Measurements from ENCODE around the gene SH3GLB2. TPM values are rescaled to one million over a fixed set of nuclear protein-coding genes. Genes with fewer than 3 reads are reported as not detected.

Gene SH3GLB2
- total RNA-seq, 1 experiment from 2014 or later, result 66.5 TPM

DNA sequence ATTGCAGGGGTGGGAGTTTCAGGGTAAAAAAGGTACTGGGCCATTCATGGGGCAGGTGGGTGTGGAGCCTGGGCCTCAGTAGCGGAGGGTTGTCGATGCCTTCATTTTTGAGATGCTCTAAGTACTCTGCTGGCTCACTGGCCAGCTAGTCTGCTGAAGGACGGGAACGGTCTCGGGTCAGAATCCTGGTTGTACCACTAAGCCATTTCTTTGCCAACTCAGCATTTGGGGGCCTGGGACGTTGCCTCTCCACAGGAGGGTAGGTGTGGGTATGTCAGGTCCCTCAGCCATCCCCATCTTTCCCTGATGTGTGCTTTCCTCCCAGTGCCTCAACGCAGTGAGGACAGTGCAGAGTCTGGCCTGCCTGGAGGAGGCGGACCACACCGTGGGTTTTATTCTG lies 25.1 kb downstream of the SH3GLB2 start:
- no peak for DNase-seq
- H3K9me3 Mint-ChIP-seq (ENCODE audit: low read depth, unreplicated experiment), result no peaks in the 10 kb centered on the region
- peaks cover 74% of the 10 kb centered on the region for H3K36me3 Mint-ChIP-seq (ENCODE audit: insufficient read depth, unreplicated experiment)
- no TSS peak for BruUV-seq (replicated peaks)
- H3K4me1 Mint-ChIP-seq (ENCODE audit: low read depth, unreplicated experiment), result no peaks in the 10 kb centered on the region
- TF ChIP-seq, protein P1, sequence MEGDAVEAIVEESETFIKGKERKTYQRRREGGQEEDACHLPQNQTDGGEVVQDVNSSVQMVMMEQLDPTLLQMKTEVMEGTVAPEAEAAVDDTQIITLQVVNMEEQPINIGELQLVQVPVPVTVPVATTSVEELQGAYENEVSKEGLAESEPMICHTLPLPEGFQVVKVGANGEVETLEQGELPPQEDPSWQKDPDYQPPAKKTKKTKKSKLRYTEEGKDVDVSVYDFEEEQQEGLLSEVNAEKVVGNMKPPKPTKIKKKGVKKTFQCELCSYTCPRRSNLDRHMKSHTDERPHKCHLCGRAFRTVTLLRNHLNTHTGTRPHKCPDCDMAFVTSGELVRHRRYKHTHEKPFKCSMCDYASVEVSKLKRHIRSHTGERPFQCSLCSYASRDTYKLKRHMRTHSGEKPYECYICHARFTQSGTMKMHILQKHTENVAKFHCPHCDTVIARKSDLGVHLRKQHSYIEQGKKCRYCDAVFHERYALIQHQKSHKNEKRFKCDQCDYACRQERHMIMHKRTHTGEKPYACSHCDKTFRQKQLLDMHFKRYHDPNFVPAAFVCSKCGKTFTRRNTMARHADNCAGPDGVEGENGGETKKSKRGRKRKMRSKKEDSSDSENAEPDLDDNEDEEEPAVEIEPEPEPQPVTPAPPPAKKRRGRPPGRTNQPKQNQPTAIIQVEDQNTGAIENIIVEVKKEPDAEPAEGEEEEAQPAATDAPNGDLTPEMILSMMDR (IDR thresholded peaks at IDR 0.05; ENCODE audit: unreplicated experiment), result no peak
- CTCF ChIA-PET, result interaction anchor here (1.3 kb wide), 1 partner anchor 25 kb away, joined by 3 read pairs; the partner anchor contains the start of gene SH3GLB2
- H3K27me3 Mint-ChIP-seq (ENCODE audit: unreplicated experiment), result no peaks in the 10 kb centered on the region
- H3K4me3 Mint-ChIP-seq (ENCODE audit: low read depth, unreplicated experiment), result no peak overlapping the region
- intact Hi-C loops (cut with micrococcal nuclease; ENCODE audit: unreplicated experiment), result no loop called here
- H3K27ac Mint-ChIP-seq (ENCODE audit: unreplicated experiment), result no peak overlapping the region

DNA sequence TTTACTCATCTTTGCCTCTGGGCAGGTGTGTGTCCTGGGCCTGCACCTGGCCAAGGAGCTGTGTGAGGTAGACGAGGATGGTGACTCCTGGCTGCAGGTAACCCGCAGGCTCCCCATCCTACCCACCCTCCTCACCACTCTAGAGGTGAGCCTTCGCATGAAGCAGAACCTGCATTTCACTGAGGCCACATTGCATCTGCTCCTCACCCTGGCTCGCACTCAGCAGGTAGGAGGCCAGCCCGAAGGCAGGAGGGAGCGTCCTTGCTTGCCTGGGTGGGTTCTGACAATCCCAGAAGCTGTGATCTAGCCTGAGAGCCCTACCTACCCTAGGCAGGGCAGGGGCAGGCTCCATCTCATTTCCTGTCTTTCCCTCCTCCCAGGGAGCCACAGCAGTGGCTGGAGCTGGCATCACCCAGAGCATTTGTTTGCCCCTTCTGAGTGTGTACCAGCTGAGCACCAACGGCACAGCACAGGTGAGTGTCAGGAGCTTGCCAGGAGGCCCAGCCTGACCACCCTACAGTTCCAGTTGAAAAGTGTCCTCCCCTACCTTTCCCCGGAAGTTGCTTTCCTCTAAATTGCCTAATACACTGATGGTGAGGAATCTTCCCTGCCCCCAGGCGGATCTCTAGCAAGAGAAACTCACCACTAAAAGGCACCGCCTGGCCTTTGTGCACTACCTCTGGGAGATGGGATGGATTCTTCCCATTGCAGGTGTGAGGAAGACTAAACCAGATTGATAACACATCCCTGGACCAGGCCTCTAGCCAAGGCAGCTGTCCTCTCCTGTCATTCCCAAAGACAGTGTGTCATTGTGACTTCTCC lies 26.4 kb downstream of the SH3GLB2 start:
- intact Hi-C loops (cut with micrococcal nuclease; ENCODE audit: unreplicated experiment), result no loop called here
- DNase-seq, result no peak
- H3K27ac Mint-ChIP-seq (ENCODE audit: unreplicated experiment), result no peak overlapping the region
- H3K4me1 Mint-ChIP-seq (ENCODE audit: low read depth, unreplicated experiment), result no peaks in the 10 kb centered on the region
- H3K27me3 Mint-ChIP-seq (ENCODE audit: unreplicated experiment), result no peaks in the 10 kb centered on the region
- CTCF ChIA-PET, result no interaction called here
- H3K4me3 Mint-ChIP-seq (ENCODE audit: low read depth, unreplicated experiment), result no peak overlapping the region
- peaks cover 73% of the 10 kb centered on the region for H3K36me3 Mint-ChIP-seq (ENCODE audit: insufficient read depth, unreplicated experiment)
- BruUV-seq (replicated peaks), result no TSS peak
- H3K9me3 Mint-ChIP-seq (ENCODE audit: low read depth, unreplicated experiment), result no peaks in the 10 kb centered on the region
- TF ChIP-seq, protein P1 (IDR thresholded peaks at IDR 0.05; ENCODE audit: unreplicated experiment), result no peak

DNA sequence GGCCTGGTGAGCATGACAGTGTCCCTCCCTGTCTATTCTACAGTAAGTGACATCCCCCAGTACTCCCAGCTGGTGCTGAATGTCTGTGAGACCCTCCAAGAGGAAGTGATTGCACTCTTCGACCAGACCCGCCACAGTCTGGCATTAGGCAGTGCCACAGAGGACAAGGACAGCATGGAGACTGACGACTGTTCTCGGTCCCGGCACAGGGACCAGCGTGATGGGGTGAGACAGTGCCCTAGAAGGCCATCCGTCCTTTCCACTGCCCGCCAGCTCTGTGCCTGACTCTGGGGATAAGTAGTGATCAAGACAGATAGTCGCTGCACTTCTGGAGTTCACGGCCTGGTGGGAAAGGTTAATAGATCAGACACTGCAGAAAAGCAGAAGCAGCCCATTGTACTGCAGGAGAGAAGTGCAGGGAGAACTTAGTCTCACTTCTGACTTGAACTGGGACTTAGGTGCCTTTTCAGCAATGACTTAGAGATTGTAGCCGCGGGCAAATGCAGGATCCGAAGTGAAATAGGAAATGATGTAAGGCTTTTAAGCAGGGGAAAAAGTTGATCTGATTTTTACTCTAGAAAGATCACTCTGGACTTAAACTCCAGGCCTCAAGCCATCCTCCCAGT lies 28.4 kb downstream of the SH3GLB2 start:
- Mint-ChIP-seq H3K4me1 (ENCODE audit: low read depth, unreplicated experiment) (no peaks in the 10 kb centered on the region), H3K27ac (ENCODE audit: unreplicated experiment) (no peak overlapping the region), H3K27me3 (ENCODE audit: unreplicated experiment) (no peaks in the 10 kb centered on the region), H3K4me3 (ENCODE audit: low read depth, unreplicated experiment) (no peak overlapping the region), H3K9me3 (ENCODE audit: low read depth, unreplicated experiment) (no peaks in the 10 kb centered on the region), H3K36me3 (ENCODE audit: insufficient read depth, unreplicated experiment) (peaks cover 60% of the 10 kb centered on the region)
- intact Hi-C loops (cut with micrococcal nuclease; ENCODE audit: unreplicated experiment), result no loop called here
- TF ChIP-seq, protein P1 (IDR thresholded peaks at IDR 0.05; ENCODE audit: unreplicated experiment), result no peak
- CTCF ChIA-PET, result no interaction called here
- BruUV-seq (replicated peaks), result no TSS peak
- DNase-seq, result no peak

DNA sequence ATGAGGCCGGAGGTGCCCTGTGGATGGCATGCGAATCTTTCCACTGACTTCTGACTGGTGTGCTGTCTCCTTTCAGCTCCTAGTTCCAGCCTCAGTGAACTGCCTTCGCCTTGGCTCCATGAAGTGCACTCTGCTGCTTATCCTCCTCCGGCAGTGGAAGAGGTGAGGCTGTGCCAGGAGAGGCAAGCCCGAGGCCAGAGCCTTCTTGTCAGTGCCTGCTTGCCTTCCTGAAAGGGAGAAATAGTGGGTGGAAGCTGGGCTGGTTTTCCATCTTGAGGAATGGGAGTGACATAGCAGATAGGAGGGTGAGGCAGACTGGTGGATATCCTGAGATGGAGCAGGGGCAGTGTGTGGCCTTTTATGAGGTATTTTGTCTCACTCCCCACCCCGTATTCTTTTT lies 29.7 kb downstream of the SH3GLB2 start:
- Mint-ChIP-seq H3K4me1 (ENCODE audit: low read depth, unreplicated experiment) (no peaks in the 10 kb centered on the region), H3K9me3 (ENCODE audit: low read depth, unreplicated experiment) (no peaks in the 10 kb centered on the region), H3K4me3 (ENCODE audit: low read depth, unreplicated experiment) (no peak overlapping the region), H3K36me3 (ENCODE audit: insufficient read depth, unreplicated experiment) (peaks cover 57% of the 10 kb centered on the region), H3K27me3 (ENCODE audit: unreplicated experiment) (no peaks in the 10 kb centered on the region), H3K27ac (ENCODE audit: unreplicated experiment) (no peak overlapping the region)
- TF ChIP-seq, protein P1 (IDR thresholded peaks at IDR 0.05; ENCODE audit: unreplicated experiment), result no peak
- CTCF ChIA-PET, result no interaction called here
- intact Hi-C loops (cut with micrococcal nuclease; ENCODE audit: unreplicated experiment), result no loop called here
- no TSS peak for BruUV-seq (replicated peaks)
- DNase-seq, result no peak

All from Calu3 (cell line).